HEK293 (cell line): ENCODE results near the gene B3GAT1.

Experiments used
- CTCF ChIA-PET: fragments of 350-600 bp; formaldehyde crosslinking; extraction: SDS; loops from one replicate; lab custom pipeline; 2021; ENCODE audit warnings: antibody characterized with exemption; lab: Yijun Ruan, JAX
- POLR2A ChIA-PET: fragments of 300-600 bp; formaldehyde crosslinking; extraction: SDS; loops from one replicate; lab custom pipeline; 2020; ENCODE audit warnings: antibody characterized with exemption, inconsistent platforms; lab: Yijun Ruan, JAX
- H3K27ac ChIP-seq: fragments of 200-500 bp; sonication (Bioruptor generic); 2 replicates; pipeline ENCODE4 v1.5.1; 2014; ENCODE audit warnings: low read depth, low read length, control low read depth, inconsistent platforms; ENCODE audit errors: extremely low read depth
- H3K36me3 ChIP-seq, 2 experiments: fragments of 200-500 bp in 1 of 2; sonication (Bioruptor generic) in 1 of 2; 1 replicate in 1 of 2; 2 replicates in 1 of 2; pipeline ENCODE4 v1.5.1; 2014 to 2017; ENCODE audit warnings: inconsistent platforms in 2 of 2, low read length in 2 of 2; ENCODE audit not compliant: control insufficient read depth in 2 of 2, insufficient read depth in 1 of 2
- H3K4me1 ChIP-seq: fragments of 200-500 bp; sonication (Bioruptor generic); 2 replicates; pipeline ENCODE4 v1.5.1; 2014; ENCODE audit warnings: mild to moderate bottlenecking, low read length, inconsistent platforms; ENCODE audit not compliant: control insufficient read depth, insufficient read depth
- H3K4me3 ChIP-seq: 2 replicates; pipeline ENCODE4 v1.5.1; 2011; ENCODE audit warnings: low read depth, mild to moderate bottlenecking, control low read depth, low read length, moderate library complexity
- H3K9me3 ChIP-seq: fragments of 200-500 bp; sonication (Bioruptor generic); 2 replicates; pipeline ENCODE4 v1.5.1; 2014; ENCODE audit warnings: low read depth, low read length, inconsistent platforms; ENCODE audit not compliant: control insufficient read depth, insufficient read depth
- GLI4 ChIP-seq: fragments of 450-650 bp; formaldehyde crosslinking; IDR thresholded peaks from 2 replicates; pipeline ENCODE4 v1.5.1; 2016; ENCODE audit warnings: missing biosample characterization, missing genetic modification characterization
- GLIS2 ChIP-seq: fragments of 450-650 bp; formaldehyde crosslinking; IDR thresholded peaks from 2 replicates; pipeline ENCODE4 v1.5.1; 2016; ENCODE audit warnings: missing biosample characterization, missing genetic modification characterization
- HOXA7 ChIP-seq: sonication (generic); formaldehyde crosslinking; IDR thresholded peaks from 2 replicates; pipeline ENCODE4 v1.8.1; 2022; ENCODE audit warnings: missing genetic modification reagents, borderline replicate concordance
- KLF9 ChIP-seq: fragments of 450-650 bp; formaldehyde crosslinking; IDR thresholded peaks from 2 replicates; pipeline ENCODE4 v1.5.1; 2016; ENCODE audit warnings: missing biosample characterization, missing genetic modification characterization, low read depth
- WT1 ChIP-seq: fragments of 450-650 bp; formaldehyde crosslinking; IDR thresholded peaks from 2 replicates; pipeline ENCODE4 v1.5.1; 2016; ENCODE audit warnings: missing biosample characterization, missing genetic modification characterization
- ZEB2 ChIP-seq: fragments of 450-650 bp; formaldehyde crosslinking; IDR thresholded peaks from 2 replicates; pipeline ENCODE4 v1.5.1; 2016; ENCODE audit warnings: missing biosample characterization, missing genetic modification characterization
- ZNF132 ChIP-seq: fragments of 450-650 bp; formaldehyde crosslinking; IDR thresholded peaks from 2 replicates; pipeline ENCODE4 v1.5.1; 2017; ENCODE audit warnings: missing biosample characterization, missing genetic modification characterization, borderline replicate concordance
- ZNF404 ChIP-seq: fragments of 450-650 bp; formaldehyde crosslinking; IDR thresholded peaks from 2 replicates; pipeline ENCODE4 v1.5.1; 2017; ENCODE audit warnings: missing biosample characterization, missing genetic modification characterization
- ZNF426 ChIP-seq: fragments of 450-650 bp; formaldehyde crosslinking; IDR thresholded peaks from 2 replicates; pipeline ENCODE4 v1.5.1; 2017; ENCODE audit warnings: missing biosample characterization, missing genetic modification characterization, mild to moderate bottlenecking, inconsistent platforms, moderate library complexity
- ZNF660 ChIP-seq: fragments of 450-650 bp; IDR thresholded peaks from 2 replicates; pipeline ENCODE4 v1.5.1; 2018; ENCODE audit warnings: missing biosample characterization, mild to moderate bottlenecking, missing genetic modification characterization
- ZNF664 ChIP-seq: fragments of 450-650 bp; formaldehyde crosslinking; IDR thresholded peaks from 2 replicates; pipeline ENCODE4 v1.5.1; 2016; ENCODE audit warnings: missing biosample characterization, missing genetic modification characterization
- ZNF776 ChIP-seq: fragments of 450-650 bp; formaldehyde crosslinking; IDR thresholded peaks from 2 replicates; pipeline ENCODE4 v1.5.0; 2017; ENCODE audit warnings: missing biosample characterization, missing genetic modification characterization, borderline replicate concordance
- ZSCAN30 ChIP-seq: fragments of 450-650 bp; IDR thresholded peaks from 2 replicates; pipeline ENCODE4 v1.5.1; 2018; ENCODE audit warnings: missing biosample characterization, mild to moderate bottlenecking, missing genetic modification characterization, moderate library complexity
- TF ChIP-seq, protein P1 (sequence below): fragments of 450-650 bp; formaldehyde crosslinking; IDR thresholded peaks from 2 replicates; pipeline ENCODE4 v1.5.1; 2016; ENCODE audit warnings: missing biosample characterization, missing genetic modification characterization, low read depth
- TF ChIP-seq, protein P2 (sequence below): fragments of 450-650 bp; formaldehyde crosslinking; IDR thresholded peaks from 2 replicates; pipeline ENCODE4 v1.5.1; 2017; ENCODE audit warnings: missing biosample characterization, mild to moderate bottlenecking, missing genetic modification characterization, moderate library complexity
- TF ChIP-seq, protein P3 (sequence below): fragments of 450-650 bp; formaldehyde crosslinking; IDR thresholded peaks from 2 replicates; pipeline ENCODE4 v1.5.1; 2016; ENCODE audit warnings: missing biosample characterization, missing genetic modification characterization
- TF ChIP-seq, protein P4 (sequence below): fragments of 450-650 bp; formaldehyde crosslinking; IDR thresholded peaks from 2 replicates; pipeline ENCODE4 v1.5.1; 2016; ENCODE audit warnings: missing biosample characterization, missing genetic modification characterization
- TF ChIP-seq, protein P5 (sequence below): fragments of 450-650 bp; formaldehyde crosslinking; IDR thresholded peaks from 2 replicates; pipeline ENCODE4 v1.5.1; 2016; ENCODE audit warnings: missing biosample characterization, missing genetic modification characterization

B3GAT1 gene

DNA sequence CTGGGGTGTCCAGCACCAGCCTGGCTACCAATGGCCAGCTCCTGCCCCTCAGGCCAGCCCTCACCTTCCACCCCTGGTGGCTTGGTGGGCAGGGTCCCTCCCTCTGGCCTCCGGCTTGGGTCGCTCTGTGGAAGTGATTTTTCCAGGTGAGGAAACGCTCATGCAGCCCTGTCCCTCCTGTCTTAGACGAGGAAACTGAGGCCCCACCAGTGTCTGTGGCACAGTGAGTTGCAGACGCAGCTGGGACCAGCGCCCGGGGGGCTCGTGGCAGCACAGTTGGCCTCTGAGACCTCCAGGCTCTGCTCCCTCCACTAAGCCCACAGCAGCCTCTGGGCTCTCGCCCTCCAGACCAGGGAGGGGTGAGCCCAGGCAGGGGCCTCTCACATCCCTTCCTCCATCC lies 6.2 kb downstream of the B3GAT1 start:
- TF ChIP-seq ZNF426 (no peak), GLIS2 (no peak), ZNF132 (tag by site-specific recombination) (no peak), ZNF660 (tag by site-specific recombination) (no peak), WT1 (no peak), KLF9 (tag by site-specific recombination) (no peak), ZNF404 (tag by site-specific recombination) (no peak), HOXA7 (CRISPR knock-in tag) (no peak), ZSCAN30 (tag by site-specific recombination) (no peak)
- TF ChIP-seq, protein P1, sequence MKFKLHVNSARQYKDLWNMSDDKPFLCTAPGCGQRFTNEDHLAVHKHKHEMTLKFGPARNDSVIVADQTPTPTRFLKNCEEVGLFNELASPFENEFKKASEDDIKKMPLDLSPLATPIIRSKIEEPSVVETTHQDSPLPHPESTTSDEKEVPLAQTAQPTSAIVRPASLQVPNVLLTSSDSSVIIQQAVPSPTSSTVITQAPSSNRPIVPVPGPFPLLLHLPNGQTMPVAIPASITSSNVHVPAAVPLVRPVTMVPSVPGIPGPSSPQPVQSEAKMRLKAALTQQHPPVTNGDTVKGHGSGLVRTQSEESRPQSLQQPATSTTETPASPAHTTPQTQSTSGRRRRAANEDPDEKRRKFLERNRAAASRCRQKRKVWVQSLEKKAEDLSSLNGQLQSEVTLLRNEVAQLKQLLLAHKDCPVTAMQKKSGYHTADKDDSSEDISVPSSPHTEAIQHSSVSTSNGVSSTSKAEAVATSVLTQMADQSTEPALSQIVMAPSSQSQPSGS (tag by site-specific recombination) = no peak
- Histone ChIP-seq H3K4me3 (no peak overlapping the region), H3K36me3 (no peaks in the 10 kb centered on the region), H3K9me3 (no peaks in the 10 kb centered on the region), H3K4me1 (no peaks in the 10 kb centered on the region), H3K27ac (no peak overlapping the region)
- ChIA-PET POLR2A (no interaction called here), CTCF (no interaction called here)

DNA sequence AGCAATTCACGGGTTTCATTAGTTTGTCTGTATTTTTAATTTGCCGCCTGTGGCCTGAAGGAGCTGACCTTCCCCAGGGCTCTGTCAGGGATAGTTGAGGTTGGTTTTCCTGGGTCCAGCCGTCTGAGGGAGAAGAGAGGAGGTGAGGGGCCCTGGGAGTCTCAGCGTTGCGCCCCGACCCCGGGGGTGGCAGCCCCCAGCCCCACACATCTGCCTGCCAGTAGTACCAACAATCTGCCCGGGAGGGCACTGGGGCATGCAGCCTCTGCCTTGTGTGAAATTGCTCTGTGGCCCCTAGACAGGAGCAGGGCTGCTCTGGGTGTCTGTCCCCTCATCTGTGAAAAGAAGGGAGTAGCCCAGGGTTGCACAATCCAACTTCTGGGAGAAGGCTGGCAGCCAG lies 6.6 kb downstream of the B3GAT1 start:
- TF ChIP-seq, protein P2, sequence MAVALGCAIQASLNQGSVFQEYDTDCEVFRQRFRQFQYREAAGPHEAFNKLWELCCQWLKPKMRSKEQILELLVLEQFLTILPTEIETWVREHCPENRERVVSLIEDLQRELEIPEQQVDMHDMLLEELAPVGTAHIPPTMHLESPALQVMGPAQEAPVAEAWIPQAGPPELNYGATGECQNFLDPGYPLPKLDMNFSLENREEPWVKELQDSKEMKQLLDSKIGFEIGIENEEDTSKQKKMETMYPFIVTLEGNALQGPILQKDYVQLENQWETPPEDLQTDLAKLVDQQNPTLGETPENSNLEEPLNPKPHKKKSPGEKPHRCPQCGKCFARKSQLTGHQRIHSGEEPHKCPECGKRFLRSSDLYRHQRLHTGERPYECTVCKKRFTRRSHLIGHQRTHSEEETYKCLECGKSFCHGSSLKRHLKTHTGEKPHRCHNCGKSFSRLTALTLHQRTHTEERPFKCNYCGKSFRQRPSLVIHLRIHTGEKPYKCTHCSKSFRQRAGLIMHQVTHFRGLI (tag by site-specific recombination) = no peak
- TF ChIP-seq, protein P3, sequence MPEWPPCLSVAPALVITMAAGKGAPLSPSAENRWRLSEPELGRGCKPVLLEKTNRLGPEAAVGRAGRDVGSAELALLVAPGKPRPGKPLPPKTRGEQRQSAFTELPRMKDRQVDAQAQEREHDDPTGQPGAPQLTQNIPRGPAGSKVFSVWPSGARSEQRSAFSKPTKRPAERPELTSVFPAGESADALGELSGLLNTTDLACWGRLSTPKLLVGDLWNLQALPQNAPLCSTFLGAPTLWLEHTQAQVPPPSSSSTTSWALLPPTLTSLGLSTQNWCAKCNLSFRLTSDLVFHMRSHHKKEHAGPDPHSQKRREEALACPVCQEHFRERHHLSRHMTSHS = no peak
- TF ChIP-seq ZEB2 (no peak), ZNF664 (tag by site-specific recombination) (no peak), GLI4 (tag by site-specific recombination) (no peak), ZNF776 (no peak)
- TF ChIP-seq, protein P4, sequence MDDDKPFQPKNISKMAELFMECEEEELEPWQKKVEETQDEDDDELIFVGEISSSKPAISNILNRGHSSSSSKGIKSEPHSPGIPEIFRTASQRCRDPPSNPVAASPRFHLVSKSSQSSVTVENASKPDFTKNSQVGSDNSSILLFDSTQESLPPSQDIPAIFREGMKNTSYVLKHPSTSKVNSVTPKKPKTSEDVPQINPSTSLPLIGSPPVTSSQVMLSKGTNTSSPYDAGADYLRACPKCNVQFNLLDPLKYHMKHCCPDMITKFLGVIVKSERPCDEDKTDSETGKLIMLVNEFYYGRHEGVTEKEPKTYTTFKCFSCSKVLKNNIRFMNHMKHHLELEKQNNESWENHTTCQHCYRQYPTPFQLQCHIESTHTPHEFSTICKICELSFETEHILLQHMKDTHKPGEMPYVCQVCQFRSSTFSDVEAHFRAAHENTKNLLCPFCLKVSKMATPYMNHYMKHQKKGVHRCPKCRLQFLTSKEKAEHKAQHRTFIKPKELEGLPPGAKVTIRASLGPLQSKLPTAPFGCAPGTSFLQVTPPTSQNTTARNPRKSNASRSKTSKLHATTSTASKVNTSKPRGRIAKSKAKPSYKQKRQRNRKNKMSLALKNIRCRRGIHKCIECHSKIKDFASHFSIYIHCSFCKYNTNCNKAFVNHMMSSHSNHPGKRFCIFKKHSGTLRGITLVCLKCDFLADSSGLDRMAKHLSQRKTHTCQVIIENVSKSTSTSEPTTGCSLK (tag by site-specific recombination) = no peak
- TF ChIP-seq, protein P5, sequence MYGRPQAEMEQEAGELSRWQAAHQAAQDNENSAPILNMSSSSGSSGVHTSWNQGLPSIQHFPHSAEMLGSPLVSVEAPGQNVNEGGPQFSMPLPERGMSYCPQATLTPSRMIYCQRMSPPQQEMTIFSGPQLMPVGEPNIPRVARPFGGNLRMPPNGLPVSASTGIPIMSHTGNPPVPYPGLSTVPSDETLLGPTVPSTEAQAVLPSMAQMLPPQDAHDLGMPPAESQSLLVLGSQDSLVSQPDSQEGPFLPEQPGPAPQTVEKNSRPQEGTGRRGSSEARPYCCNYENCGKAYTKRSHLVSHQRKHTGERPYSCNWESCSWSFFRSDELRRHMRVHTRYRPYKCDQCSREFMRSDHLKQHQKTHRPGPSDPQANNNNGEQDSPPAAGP (tag by site-specific recombination) = no peak
- no peaks in the 10 kb centered on the region for H3K4me1 ChIP-seq
- H3K36me3 ChIP-seq = no peaks in the 10 kb centered on the region
- H3K4me3 ChIP-seq = no peak overlapping the region
- H3K9me3 ChIP-seq = no peaks in the 10 kb centered on the region
- CTCF ChIA-PET = no interaction called here
- POLR2A ChIA-PET = no interaction called here
- no peak overlapping the region for H3K27ac ChIP-seq
